ENCODE measurements around the gene C2CD2L.
A peak's percentile ranks its signal among the peaks of the same experiment; 100 is the strongest.

C2CD2L gene

GRCh38 chr11:119152043-119152442 is 44.9 kb downstream of the C2CD2L start:
- H3K4me3 ChIP-seq (ENCODE audit: control insufficient read depth, low read depth, low read length), result no peak overlapping the region
- DNase-seq (ENCODE audit: low read depth), result no peak
- no peak for TF ChIP-seq CTCF (conservative IDR thresholded peaks at IDR 0.05; ENCODE audit: control insufficient read depth, insufficient read depth, low read depth, low read length)

GRCh38 chr11:119152604-119153003 is 45.5 kb downstream of the C2CD2L start:
- DNase-seq (ENCODE audit: low read depth), result no peak
- TF ChIP-seq CTCF (conservative IDR thresholded peaks at IDR 0.05; ENCODE audit: control insufficient read depth, insufficient read depth, low read depth, low read length), result no peak
- H3K4me3 ChIP-seq (ENCODE audit: control insufficient read depth, low read depth, low read length), result no peak overlapping the region

GRCh38 chr11:119153049-119153818 is 46.1 kb downstream of the C2CD2L start:
- TF ChIP-seq CTCF (conservative IDR thresholded peaks at IDR 0.05; ENCODE audit: control insufficient read depth, insufficient read depth, low read depth, low read length), result no peak
- H3K4me3 ChIP-seq (ENCODE audit: control insufficient read depth, low read depth, low read length), result no peak overlapping the region
- no peak for DNase-seq (ENCODE audit: low read depth)

- no peak overlapping the region for H3K4me3 ChIP-seq (ENCODE audit: control insufficient read depth, low read depth, low read length)
- no peak for TF ChIP-seq CTCF (conservative IDR thresholded peaks at IDR 0.05; ENCODE audit: control insufficient read depth, insufficient read depth, low read depth, low read length)
- no peak for DNase-seq (ENCODE audit: low read depth)
Measured at GRCh38 chr11:119154178-119154577, 47.0 kb downstream of the C2CD2L start.

- peak; percentile 12 for TF ChIP-seq CTCF (conservative IDR thresholded peaks at IDR 0.05; ENCODE audit: control insufficient read depth, insufficient read depth, low read depth, low read length)
- DNase-seq (ENCODE audit: low read depth), result peak; percentile 12
- no peak overlapping the region for H3K4me3 ChIP-seq (ENCODE audit: control insufficient read depth, low read depth, low read length)
Measured at GRCh38 chr11:119155733-119156492, 48.8 kb downstream of the C2CD2L start.

- H3K4me3 ChIP-seq (ENCODE audit: control insufficient read depth, low read depth, low read length), result no peak overlapping the region
- no peak for DNase-seq (ENCODE audit: low read depth)
- no peak for TF ChIP-seq CTCF (conservative IDR thresholded peaks at IDR 0.05; ENCODE audit: control insufficient read depth, insufficient read depth, low read depth, low read length)
Measured at GRCh38 chr11:119156496-119156895, 49.4 kb downstream of the C2CD2L start.
